GM19397 (cell line): ENCODE data around the gene HOXA1.

ENCODE experiments used
- ATAC-seq: cut with Tn5 transposase; IDR thresholded peaks from one replicate; pipeline ENCODE4 v1.9.1; 2021; ENCODE audit warnings: mild to moderate bottlenecking, moderate library complexity; ENCODE audit not compliant: unreplicated experiment

The HOXA1 gene

DNA sequence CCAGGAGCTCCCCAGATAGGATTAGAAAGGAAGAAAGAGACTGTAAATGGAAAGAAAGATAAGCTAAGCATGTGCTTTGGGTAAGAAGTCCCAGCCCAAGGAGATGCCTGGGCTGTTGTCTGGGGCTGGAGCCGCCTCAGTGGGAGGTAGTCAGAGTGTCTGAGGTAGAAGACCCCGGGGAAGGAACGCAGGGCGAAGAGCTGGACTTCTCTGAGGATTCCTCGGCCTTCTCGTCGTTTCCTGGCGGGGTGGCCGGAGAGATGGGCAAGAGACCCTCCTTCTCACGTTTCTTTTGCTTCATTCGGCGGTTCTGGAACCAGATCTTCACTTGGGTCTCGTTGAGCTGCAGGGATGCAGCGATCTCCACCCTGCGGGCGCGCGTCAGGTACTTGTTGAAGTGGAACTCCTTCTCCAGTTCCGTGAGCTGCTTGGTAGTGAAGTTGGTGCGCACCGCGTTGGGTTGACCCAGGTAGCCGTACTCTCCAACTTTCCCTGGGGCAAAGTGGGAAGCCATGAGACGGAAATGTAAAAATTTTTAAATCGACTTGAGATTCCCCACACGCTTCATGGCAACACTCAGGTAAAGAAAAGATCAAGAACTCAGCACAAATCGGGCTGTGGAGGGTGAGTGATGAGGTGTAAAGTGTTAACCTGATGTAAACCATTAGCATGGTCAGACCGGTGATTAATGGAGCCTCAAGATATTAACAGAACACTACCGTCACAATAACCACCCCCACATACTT lies 1.3 kb downstream of the HOXA1 start:
- ATAC-seq, result no peak

DNA sequence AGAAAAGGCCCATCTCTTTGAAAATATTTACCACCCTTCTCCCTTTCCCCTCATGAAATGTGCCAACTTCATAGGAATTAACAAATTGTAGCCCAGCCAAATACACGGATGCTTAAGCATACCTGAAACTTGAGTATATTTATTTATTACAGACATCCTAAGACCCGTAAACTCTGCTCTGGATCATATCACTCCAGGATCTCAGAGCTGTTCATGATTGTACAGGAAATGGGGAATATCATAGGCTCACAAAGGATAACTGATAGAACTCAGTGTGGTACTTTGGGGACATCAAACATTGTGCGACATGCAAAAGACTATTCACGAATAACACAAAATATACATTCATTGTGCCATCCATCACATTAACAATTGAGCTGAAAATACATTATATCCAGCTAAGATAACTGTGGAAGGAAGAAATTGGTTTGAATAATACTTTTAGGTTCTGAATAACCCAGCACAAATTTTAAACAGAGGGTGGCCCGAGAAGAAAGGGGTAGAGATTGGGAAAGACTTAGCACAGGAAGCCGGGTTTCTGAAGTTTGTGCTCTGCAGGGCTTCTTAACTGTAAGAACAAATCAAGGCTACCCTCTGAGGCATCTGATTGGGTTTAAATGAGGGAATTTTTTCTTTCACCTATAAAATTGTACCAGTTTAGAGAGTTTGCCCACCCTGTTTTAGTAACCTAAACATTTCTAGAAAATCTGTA lies 2.5 kb downstream of the HOXA1 start:
- ATAC-seq, result no peak

DNA sequence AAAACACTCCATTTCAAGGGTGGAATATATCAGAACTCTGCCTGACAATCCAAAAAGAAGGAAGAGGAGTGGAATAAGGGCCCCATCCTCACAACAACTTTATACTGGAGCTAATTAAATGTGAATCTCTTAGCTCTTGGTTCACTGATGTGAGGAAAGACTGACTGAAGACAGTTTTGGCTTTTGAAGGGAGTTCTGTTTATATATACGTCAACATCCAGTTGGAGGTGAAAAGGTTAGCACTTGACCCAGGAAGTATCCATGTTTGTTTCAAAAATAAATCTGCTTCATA lies 3.0 kb downstream of the HOXA1 start:
- ATAC-seq, result no peak

DNA sequence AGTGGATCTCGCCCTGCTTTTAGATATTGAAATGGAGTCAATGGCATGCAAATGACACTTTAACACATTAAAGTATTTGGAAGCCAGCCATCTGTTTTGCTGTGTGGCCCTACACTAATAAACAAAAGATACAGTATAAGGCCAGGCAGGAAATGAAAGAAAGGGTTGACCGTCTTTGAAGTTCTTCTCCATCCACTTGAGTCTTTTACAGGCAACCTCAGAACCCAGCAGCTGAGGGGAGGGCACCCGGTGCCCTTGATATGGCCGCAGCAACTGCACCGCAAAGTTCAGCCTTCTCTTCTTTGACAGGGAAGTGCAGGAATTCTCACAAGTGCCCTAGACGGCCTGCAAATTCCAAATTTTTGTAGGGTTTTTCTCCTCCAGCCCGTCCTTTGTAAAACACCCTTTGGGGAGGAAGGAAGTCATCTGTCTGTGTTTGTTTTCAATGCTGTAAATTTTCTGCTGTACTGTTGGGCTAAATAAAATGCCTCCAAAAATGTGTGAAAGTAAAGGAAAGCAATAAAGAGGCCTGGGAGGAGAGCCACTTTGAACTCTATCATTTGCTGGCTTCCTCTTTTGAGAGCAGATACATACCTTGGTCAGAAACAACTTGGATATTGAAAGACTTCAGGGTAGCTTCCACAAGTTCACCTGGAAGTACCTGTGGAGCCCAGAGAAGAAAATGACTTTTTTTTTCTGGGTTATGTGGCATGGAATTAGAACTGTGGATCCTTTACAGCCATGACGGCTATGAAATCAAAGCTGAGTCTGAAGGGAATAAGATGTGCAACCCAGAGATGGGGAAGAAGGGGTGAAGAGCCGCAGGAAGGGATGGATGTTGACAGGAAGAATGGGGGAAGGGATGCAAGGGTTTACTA lies 3.6 kb downstream of the HOXA1 start:
- no peak for ATAC-seq

DNA sequence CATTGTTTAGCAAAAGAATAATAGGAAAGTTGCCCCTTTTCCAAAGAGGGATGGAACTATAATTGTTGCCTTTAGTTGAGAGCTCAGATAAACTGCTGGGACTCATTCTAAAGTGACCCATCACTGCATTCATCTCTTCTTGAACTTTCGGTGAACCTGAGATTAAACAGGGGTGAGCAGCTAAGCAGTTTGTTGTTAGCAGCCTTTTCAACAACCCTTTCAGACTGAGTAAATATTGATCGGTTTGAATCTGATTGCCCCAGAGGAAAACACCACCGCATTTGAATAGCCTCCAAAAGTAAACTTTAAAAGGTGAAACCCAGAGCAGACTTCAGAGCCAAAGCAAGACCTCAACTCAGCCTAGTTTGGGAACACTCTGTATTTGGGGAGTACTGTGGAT lies 4.7 kb downstream of the HOXA1 start:
- no peak for ATAC-seq

DNA sequence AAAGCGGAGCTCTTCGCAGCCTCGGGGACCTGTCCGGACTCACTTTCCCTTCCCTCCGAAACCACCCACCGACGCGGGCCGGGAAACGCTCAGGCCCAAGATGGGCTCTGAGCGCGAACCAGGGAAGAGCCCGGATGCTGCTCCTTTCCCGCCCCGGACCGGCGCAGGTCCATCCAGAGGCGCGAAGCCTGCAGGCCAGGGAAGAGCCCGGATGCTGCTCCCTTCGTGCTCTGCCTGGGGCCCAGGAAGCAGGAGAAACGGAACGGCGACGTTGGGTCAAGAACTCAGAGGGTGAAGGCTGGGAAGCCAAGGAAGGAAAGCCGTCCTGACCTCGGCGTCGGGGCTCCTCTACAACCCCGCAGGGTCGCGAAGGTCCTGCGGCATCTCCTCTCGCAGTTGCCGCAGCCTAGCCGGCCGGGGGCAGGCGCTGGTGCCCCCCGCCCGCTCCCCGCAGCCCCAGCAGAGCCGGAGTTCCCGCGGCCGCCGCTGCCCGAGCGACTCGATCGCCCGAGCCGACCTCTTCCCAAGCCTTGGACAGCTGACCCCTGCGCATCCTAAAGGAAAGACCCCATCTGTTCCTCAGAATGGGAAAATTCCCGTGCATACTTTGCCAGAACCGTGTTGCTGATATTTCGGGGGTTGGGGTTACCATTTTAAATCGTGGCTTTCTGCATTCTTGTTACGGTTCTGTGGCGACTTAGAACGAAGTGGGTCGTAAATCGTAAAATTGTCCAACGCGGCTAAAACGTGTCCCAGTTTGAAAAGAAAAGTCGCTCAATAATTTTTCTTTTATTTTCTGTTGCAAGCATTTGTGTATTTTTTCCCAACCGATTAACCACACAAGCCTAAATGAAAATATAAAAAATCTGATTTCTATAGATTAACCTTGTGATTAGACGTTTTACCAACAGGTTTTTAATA lies 7.5 kb downstream of the HOXA1 start:
- ATAC-seq, result no peak

DNA sequence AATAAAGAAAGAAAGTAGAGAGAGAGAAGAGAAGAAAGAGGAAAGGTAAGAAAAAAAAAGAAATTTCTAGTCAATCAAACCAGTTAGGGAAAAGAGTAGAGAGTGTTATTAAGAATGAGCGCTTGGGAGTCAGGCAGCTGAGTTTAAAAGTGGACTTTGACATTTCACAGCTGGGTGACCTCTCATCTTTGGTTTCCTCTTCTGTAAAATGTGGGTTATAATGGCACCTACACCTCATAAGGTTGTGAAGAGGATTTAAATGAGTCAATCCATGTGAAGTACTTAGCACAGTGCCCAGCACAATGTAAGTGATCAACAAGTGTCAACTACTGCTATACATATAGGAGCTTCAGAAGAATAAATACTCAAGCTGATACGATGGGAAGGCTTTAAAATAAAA lies 12.2 kb downstream of the HOXA1 start:
- no peak for ATAC-seq

DNA sequence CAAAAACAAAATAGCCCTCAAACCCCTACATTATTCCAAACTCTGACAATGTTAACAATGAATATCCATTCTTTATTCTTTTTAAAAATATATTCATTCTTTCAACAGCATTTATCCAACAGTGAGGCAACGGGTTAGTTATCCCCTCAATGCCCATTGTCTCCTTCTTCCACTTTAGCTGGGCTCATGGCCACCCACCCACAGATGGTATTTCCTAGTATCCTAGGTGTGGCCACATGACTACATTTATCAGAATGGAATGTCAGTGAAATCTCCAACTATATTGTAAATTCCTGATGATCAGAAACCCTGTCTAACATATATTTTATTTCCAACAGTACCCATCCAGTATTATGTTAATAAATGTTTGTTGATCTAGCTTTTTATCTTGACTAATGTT lies 13.6 kb downstream of the HOXA1 start:
- no peak for ATAC-seq

DNA sequence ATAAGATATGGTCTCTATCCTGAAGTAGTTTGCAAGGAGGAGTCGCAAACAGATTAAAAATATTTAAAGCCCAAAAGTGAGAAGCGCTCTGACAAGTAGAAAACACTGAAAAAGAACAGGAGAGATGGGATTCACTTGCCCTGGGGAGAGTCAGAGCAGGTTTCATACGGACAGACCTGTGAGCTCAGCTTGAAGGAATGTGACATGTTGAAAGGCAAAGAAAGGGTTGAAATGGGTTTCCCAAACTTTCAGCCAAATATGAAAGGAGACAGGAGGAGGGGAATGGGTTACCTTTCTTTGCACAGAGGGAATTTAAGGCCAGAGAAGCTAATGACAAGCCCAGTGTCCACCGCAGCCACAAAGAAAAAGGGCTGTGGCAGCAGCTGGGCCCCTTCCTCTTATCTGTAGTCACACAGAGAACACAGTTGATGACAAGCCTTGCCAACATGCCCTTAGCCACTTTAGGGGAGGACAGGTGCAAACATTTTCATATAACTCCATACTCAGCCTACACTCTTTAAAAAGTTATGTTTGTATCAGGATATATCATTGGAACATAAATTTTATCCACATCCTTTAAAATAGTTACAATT lies 14.9 kb downstream of the HOXA1 start:
- no peak for ATAC-seq

DNA sequence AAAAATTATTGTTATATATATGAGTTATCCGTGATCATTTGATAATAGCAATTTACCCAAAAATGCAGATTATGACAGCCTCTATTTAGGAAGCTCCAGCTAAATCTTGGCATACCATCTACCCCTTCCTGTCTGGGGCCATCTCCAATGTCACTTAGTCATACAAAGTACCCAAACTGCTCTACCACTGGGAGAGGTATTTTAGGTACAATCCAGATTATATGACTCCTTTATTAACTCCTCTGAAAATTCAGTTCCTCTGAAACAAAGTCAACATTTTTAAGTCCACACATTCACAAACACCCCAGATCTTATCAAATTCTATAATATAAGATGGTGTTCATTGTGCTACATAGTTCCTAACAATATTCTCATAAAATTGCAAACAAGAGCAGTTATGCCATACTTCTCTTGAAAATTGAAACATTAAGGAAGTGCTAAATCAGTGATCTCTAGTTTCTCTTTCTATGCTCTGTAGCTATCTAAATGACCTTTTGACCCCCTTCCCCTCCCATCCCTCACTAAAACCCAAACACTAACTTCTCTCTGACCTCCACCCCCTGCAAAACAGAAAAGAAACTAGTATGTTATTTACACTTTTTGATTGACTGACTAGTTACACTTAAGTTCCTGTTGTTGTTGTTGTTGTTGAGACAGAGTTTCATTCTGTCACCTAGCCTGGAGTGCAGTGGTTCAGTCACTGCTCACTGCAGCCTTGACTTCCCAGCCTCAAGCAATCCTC lies 16.4 kb downstream of the HOXA1 start:
- ATAC-seq, result no peak

DNA sequence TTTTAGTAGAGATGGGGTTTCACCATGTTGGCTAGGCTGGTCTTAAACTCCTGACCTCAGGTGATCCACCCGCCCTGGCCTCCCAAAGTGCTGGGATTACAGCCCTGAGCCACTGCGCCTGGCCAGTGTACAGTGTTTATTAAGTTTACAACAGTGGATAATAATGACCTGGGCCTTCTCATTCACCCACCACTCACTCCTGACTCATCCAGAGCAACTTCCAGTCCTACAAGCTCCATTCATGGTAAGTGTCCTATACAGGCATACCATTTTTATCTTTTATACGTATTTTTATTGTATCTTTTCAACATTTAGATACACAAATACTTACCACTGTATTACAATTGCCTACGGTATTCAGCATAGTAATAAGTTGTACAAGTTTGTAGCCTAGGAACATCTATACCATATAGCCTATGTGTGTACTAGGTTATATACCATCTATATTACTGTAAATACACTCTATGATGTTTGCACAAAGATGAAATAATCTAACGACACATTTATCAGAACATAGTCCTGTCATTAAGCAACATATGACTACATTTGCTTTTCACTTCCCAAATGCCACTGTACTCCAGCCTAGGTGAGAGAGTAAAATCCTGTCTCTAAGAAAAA lies 17.1 kb downstream of the HOXA1 start:
- no peak for ATAC-seq

DNA sequence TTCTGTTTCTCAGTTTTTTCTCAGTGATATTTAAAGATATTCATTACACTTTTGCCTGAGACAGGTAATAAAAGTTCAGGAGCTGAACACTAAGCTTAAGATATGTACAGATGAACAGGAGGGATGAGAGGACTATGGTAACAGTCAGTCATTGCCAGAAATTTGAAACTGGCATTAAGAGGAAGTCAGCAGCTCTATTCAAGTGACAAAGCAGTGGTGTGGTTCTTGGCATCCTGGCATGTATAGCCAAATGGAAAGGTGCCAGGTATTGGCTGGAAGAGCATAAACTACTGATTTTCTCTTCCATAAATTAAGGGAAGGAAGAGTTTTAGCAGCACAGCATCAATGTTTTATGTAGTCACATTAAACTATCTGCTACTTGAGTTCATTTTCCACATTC lies 22.7 kb downstream of the HOXA1 start:
- no peak for ATAC-seq

DNA sequence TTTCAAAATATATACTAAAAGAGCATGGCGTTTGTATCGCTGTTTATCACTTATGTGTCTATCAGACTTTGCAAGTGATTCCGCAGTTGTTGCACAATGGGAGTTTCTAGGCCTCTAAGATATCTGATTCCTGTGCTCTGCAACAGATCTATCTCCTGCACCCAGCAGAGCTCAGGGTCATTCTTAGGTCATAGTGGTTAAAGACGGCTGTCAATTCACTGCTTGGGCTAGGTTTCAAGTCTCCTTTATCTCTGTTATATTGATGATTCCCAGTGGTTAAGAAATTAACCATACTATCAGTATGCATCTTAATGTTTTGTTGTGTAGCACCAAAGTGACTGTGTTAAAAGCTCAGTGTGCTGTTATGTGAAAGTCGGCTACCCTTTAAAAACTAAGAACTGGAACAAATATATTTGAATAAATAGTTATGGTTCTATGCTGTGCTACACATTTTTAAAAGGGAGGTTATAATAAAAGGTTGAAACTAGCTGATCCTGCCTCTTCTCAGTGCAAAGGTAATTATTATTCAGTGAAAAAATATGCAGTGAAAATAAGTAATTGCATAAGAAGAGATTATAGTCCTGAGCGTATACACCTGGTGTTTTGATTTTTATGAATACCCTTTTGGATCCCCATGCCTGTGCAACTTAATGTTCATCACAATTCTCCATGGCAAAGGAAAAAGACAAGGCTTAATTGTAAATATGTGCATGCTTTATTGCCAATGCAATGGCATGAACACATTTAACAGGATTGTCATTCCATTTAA lies 24.0 kb downstream of the HOXA1 start:
- ATAC-seq, result no peak

DNA sequence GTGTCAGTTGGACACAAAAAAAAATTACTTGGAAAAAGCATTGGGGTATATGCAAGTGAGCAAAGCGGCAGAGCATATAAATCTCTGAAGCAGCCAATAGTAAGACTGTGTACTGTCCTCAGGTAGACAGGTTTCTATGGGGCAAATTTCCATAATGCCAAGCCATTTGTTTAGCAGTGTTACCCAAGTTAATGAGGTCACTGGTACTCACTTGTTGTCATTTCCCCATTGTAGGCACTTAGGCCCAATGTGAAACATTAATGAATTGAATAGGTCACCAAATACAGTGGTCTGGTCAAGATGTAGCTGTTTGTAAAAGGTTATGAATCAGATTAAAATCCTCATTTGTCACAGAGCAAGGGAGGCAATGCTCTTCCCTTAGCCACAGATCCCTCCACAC lies 27.5 kb downstream of the HOXA1 start:
- ATAC-seq, result no peak

DNA sequence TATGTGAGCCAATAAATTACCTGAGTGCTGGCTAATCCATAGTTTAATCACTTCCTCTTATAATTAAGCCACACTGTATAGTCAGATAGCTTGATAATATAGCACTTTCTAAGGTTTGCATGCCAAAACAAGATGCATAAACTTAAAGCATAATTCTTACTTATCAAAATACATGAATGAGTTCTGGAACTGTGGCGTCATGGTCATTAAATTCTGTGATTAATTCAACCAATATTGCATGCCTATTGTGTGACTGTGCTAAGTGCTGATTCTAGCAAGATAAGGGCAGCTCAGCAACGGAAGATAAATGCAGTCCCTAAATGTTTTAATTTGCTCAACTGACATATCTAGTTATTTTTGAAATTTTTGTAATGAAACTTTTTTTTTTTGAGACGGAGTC lies 29.7 kb downstream of the HOXA1 start:
- no peak for ATAC-seq

DNA sequence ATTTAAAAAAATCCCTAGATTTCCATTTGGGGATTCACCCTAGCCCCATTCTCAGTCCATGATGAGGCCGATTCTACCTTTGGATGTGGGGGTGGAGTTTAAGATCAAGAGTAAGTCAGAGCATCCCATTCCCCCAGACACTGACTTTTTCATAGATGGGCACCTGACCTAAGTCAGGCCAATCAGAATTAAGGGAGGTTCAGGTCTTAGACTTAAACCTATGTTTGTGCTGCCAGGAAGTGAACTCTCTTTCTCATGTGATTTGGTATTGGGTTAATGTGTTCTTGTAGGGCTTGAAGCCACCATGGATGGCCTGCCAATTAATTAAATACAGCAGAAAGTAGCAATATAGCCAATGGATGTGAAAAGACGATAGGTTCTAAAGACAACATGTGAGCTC lies 30.1 kb downstream of the HOXA1 start:
- no peak for ATAC-seq

DNA sequence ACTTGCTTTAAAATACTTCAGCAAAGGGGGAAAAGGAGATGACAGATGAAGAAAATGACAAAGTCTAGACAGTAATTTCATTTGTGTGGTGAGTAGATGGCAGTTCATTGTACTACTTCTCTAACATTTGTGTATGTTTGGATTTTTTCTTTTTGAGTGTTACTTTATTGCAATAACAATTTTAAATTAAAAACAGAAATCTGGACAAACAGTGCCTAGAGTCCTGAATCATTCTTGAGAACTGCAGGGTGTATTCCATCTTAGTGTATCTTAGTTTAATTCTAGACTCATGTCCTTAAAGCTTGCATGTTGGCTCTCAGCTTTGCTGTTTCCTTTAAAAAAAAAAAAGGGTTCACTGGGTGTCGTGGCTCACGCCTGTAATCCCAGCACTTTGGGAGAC lies 31.1 kb downstream of the HOXA1 start:
- no peak for ATAC-seq

DNA sequence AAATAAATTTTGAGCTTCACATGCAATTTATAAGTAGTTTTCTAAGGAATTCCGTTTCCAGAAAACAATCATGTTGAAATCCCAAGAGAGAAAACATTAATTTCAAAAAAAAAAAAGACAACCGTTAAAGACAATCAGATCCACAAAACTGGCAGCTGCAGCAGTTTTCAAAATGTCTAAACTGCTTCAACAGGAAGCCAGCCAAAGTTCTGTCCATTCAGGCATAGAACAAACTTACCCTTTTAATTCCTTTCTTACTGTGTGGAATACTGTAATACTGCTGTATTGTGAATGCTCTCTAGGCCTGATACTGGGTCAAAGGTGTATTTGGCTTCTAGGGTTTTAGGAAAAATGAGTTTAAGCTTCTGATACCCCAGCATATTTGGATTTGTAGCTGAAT lies 31.6 kb downstream of the HOXA1 start:
- no peak for ATAC-seq

DNA sequence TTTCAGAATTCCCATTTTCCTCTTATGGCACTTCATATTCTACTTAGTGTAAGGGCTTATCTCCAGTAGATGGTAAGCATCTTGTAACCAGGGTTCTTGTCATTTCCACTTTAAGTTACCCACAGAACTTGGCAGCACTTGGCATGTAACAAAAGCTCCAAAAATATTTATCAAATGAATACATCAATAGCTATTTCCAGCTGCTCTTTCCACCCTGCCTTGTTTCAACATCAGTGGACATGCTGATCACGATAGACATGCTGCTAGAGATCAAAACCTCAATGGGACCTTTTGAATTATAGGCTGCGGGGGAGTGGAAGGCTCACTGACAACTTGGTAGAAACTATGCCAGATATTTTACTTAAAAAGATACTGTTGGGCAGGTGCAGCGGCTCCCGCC lies 32.9 kb downstream of the HOXA1 start:
- no peak for ATAC-seq
